Adipocyte (in vitro differentiated cells): ENCODE measurements around the gene GET3.

Experiments
- DNase-seq: peaks from one replicate; pipeline ENCODE4 v3.0.0-alpha.2; 2015; ENCODE audit warnings: low read depth
- H3K27me3 ChIP-seq: replicated peaks from 2 replicates; pipeline ENCODE4 v1.7.0; 2013; ENCODE audit warnings: mild to moderate bottlenecking, low read length, moderate library complexity; ENCODE audit not compliant: control insufficient read depth, insufficient read depth
- H3K36me3 ChIP-seq: 2 replicates; pipeline ENCODE4 v1.7.0; 2013; ENCODE audit warnings: low read length, mild to moderate bottlenecking, moderate library complexity; ENCODE audit not compliant: control insufficient read depth, insufficient read depth, severe bottlenecking
- H3K4me1 ChIP-seq: 2 replicates; pipeline ENCODE4 v1.7.0; 2013; ENCODE audit warnings: mild to moderate bottlenecking, low read length, moderate library complexity; ENCODE audit not compliant: control insufficient read depth, insufficient read depth
- H3K4me3 ChIP-seq: 2 replicates; pipeline ENCODE4 v1.7.0; 2013; ENCODE audit warnings: mild to moderate bottlenecking, low read length, moderate library complexity
- H3K9ac ChIP-seq: 2 replicates; pipeline ENCODE4 v1.7.0; 2013; ENCODE audit warnings: mild to moderate bottlenecking, low read length, moderate library complexity
- H3K9me3 ChIP-seq: 2 replicates; pipeline ENCODE4 v1.7.0; 2013; ENCODE audit warnings: mild to moderate bottlenecking, low read length, moderate library complexity; ENCODE audit not compliant: control insufficient read depth

GET3 gene

GRCh38 chr19:12783849-12784393 is 46.6 kb downstream of the GET3 start:
- H3K36me3 ChIP-seq = no peaks in the 10 kb centered on the region
- no peak overlapping the region for H3K4me3 ChIP-seq
- peaks cover 60% of the 10 kb centered on the region for H3K4me1 ChIP-seq
- peak; percentile 45 for DNase-seq
- no peaks in the 10 kb centered on the region for H3K27me3 ChIP-seq
- peak overlapping the region; percentile 68 for H3K9ac ChIP-seq
- no peaks in the 10 kb centered on the region for H3K9me3 ChIP-seq

GRCh38 chr19:12784394-12784870 is 47.1 kb downstream of the GET3 start:
- peak; percentile 26 for DNase-seq
- Histone ChIP-seq H3K4me3 (no peak overlapping the region), H3K36me3 (no peaks in the 10 kb centered on the region), H3K9ac (no peak overlapping the region), H3K4me1 (peaks cover 60% of the 10 kb centered on the region), H3K27me3 (no peaks in the 10 kb centered on the region), H3K9me3 (no peaks in the 10 kb centered on the region)

DNA sequence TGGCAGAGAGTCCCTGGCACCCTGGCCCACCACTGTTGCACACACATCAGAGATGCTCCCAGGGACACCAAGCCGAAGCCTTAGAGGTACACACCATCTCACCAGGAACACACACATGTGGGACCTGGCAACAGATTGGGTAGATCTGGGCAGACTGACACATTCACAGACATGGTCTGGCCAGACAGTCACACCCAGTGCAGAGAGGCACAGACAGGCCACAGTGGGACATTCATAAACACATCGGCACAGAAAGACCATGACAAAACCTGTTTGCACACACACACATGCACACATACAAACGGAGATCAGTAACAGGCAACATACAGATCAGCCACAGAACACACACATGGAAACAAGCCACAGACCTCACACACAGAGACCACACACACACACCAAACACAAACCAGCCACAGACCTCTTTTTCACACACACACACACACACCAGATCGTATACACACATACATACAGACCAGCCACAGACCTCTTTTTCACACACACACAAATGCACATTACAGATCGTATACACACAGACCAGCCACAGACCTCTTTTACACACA is 47.7 kb downstream of the GET3 start:
- Histone ChIP-seq H3K27me3 (no peaks in the 10 kb centered on the region), H3K4me1 (peaks cover 55% of the 10 kb centered on the region), H3K9ac (no peak overlapping the region), H3K4me3 (no peak overlapping the region), H3K9me3 (no peaks in the 10 kb centered on the region), H3K36me3 (no peaks in the 10 kb centered on the region)
- DNase-seq = peak; percentile 41

- Histone ChIP-seq H3K9me3 (no peaks in the 10 kb centered on the region), H3K4me3 (no peak overlapping the region), H3K36me3 (no peaks in the 10 kb centered on the region), H3K9ac (peak overlapping the region; percentile 41), H3K4me1 (peaks cover 58% of the 10 kb centered on the region), H3K27me3 (no peaks in the 10 kb centered on the region)
- no peak for DNase-seq
Observed at GRCh38 chr19:12785431-12786031, 48.2 kb downstream of the GET3 start.

DNA sequence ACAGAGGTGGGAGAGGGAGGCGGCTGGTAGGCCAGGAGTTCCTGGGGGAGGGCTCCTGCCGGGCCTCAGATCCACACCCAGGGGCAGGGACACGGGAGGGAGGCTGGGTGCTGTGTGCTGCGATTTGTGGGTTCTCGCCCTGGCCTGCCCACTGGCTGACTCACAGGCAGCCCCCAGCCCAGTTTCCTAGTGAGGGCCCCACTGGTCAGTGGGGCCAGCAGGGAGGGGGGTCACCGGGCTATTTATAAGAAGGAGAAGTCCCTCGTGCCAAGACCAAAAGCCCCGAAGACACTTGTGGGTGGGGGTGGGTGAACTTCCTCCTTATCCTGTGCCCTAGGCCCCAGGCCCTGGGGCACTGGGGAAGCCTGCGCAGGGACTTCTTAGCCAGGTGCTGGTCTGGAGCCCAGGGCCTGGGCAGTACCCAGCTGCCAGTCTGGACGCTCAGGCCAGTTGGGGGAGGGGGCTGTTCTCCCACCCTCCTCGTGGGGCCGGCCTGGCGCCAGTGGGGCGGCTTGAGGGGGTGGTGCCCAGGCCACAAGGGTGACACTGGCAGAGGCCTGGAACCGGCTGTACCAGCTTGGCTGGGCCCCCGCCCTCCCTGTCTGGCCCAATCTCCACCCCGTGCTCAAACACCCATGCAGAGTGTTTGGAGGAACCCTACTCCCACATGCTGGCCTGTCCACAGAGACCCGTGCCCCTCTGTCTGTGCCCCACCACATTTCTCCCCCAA is 49.0 kb downstream of the GET3 start:
- Histone ChIP-seq H3K9me3 (no peaks in the 10 kb centered on the region), H3K4me3 (no peak overlapping the region), H3K36me3 (no peaks in the 10 kb centered on the region), H3K27me3 (no peaks in the 10 kb centered on the region), H3K4me1 (peaks cover 63% of the 10 kb centered on the region), H3K9ac (peak overlapping the region; percentile 41)
- no peak for DNase-seq

DNA sequence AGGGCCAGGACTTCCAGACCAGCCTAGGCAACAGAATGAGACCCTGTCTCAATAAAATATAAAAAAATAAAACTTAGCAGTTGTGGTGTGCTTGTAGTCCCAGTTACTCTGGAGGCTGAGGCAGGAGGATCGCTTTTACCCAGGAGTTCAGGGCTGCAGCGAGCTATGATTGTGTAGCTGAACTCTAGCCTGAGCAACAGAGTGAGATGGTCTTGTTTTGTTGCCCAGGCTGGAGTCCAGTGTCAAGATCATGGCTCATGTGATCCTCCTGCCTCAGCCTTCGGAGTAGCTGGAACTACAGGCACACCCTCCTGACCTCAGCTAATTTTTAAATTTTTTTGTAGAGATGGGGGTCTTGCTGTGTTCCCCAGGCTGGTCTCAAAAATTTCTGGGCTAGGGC is 49.7 kb downstream of the GET3 start:
- peak overlapping the region; percentile 9 for H3K9ac ChIP-seq
- DNase-seq = no peak

DNA sequence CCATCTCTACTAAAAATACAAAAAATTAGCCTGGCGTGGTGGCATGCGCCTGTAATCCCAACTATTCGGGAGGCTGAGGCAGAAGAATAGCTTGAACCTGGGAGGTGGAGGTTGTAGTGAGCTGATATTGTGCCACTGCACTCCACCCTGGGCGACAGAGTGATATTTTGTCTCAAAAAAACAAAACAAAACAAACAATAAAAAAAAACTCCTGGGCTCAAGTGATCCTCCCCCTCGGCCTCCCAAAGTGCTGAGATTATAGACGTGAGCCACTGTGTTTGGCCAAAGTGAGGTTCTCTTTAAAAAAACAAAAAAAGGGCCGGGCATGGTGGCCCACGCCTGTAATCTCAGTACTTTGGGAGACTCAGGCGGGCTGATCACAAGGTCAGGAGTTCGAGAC is 50.2 kb downstream of the GET3 start:
- Histone ChIP-seq H3K36me3 (no peaks in the 10 kb centered on the region), H3K4me3 (no peak overlapping the region), H3K9ac (peak overlapping the region; percentile 9), H3K9me3 (no peaks in the 10 kb centered on the region), H3K27me3 (no peaks in the 10 kb centered on the region), H3K4me1 (peaks cover 58% of the 10 kb centered on the region)
- DNase-seq = no peak

More for the DNA sequence above, 49.7 kb downstream of the GET3 start:
- no peaks in the 10 kb centered on the region for H3K9me3 ChIP-seq
- H3K4me3 ChIP-seq = no peak overlapping the region
- no peaks in the 10 kb centered on the region for H3K27me3 ChIP-seq
- peaks cover 62% of the 10 kb centered on the region for H3K4me1 ChIP-seq
- no peaks in the 10 kb centered on the region for H3K36me3 ChIP-seq

GRCh38 chr19:12788042-12788681 is 50.9 kb downstream of the GET3 start:
- H3K4me1 ChIP-seq = peaks cover 53% of the 10 kb centered on the region
- peak overlapping the region; percentile 99 for H3K9ac ChIP-seq
- no peaks in the 10 kb centered on the region for H3K27me3 ChIP-seq
- H3K4me3 ChIP-seq = peak overlapping the region; percentile 78
- DNase-seq = peak; percentile 44
- H3K36me3 ChIP-seq = no peaks in the 10 kb centered on the region
- H3K9me3 ChIP-seq = no peaks in the 10 kb centered on the region

- Histone ChIP-seq H3K9ac (peak overlapping the region; percentile 99), H3K4me3 (peak overlapping the region; percentile 78), H3K27me3 (no peaks in the 10 kb centered on the region), H3K36me3 (no peaks in the 10 kb centered on the region), H3K9me3 (no peaks in the 10 kb centered on the region), H3K4me1 (peaks cover 49% of the 10 kb centered on the region)
- DNase-seq = peak; percentile 83
Observed at GRCh38 chr19:12788682-12789097, 51.4 kb downstream of the GET3 start.

DNA sequence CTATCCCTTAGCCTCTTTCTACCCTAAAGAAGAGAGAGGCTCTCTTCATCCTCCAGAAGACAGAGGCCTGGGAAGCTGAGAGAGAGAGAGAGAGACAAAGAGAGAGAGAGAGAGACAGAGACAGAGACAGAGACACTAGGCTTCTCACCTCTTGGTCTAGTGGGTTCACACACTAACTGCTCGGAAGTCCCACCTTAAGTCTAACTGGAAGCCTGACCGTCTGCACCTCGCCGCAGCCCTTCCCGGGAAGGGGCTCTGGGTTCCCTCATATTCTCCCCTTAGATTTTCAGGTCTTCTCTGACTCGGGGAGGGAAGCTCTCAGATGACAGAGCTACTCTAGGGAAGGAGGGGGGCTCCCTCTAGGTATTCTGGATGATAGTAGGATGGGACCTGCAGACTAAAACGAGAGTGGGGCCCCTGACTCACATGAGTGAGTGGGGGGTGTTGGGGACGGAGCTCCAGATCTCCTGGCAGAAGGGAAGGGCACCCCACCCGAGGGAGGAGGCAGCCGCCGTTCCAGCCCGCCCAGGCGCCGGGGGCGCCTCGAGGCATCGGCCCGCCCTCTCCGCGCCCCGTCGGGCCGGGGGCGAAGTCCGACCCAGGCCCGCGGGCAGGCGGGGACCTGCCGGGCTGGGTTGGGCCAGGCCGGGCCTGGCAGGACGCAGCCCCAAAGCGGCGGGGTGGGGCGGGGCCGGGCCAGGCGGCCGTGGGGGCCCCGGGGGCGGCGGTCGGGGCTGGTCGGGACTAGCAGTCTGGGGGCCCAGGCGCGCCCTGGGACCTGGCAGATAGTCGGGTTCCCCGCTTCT is 52.0 kb downstream of the GET3 start:
- no peak for DNase-seq
- no peaks in the 10 kb centered on the region for H3K9me3 ChIP-seq
- H3K36me3 ChIP-seq = no peaks in the 10 kb centered on the region
- H3K4me1 ChIP-seq = peaks cover 51% of the 10 kb centered on the region
- H3K4me3 ChIP-seq = peak overlapping the region; percentile 99
- H3K9ac ChIP-seq = peak overlapping the region; percentile 99
- no peaks in the 10 kb centered on the region for H3K27me3 ChIP-seq
